HL-60/S4 treated with retinoic acid at 250 ng/mL for 4 days and 3 days (cell line): ENCODE results near the gene RBM20.

ENCODE experiments used
- in situ Hi-C: fragments of 300-500 bp; cut with MboI; formaldehyde crosslinking; loops from 2 replicates; pipeline ENCODE4 v1.7.0; 2022; ENCODE audit warnings: low sequenced_read_pairs

The RBM20 gene

DNA sequence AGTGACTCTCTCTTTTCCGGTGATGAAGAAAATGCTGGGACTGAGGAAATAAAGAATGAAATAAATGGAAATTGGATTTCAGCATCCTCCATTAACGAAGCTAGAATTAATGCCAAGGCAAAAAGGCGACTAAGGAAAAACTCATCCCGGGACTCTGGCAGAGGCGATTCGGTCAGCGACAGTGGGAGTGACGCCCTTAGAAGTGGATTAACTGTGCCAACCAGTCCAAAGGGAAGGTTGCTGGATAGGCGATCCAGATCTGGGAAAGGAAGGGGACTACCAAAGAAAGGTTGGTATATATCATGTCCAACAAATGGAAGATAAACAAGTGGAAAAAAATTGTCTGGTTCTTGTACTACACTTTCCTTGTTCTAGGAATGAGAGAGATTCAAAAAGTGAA, 237.1 kb downstream of the RBM20 start:
- in situ Hi-C loops = loop anchor here (25.0 kb wide), 1 partner anchor 269 kb away; no protein-coding TSS in a partner anchor

DNA sequence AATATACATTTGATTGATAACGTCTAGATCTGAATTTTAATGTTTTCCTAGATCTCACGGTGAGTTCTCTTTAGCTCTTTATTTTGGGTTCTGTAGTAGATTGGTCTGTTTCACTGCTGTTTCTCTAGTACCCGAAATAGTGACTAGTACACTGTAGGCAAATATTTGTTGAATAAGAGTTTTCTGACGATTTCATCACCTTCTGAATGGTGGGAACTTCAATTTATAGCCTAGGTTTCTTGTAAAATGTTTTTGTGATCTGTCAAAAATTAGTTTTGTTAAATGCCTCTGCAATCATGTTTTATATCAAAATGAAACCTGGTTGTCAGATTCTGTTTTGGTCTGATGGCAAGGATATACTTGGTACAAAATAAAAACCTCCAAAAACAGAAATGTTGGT, 237.8 kb downstream of the RBM20 start:
- in situ Hi-C loops = loop anchor here (25.0 kb wide), 1 partner anchor 270 kb away; no protein-coding TSS in a partner anchor

DNA sequence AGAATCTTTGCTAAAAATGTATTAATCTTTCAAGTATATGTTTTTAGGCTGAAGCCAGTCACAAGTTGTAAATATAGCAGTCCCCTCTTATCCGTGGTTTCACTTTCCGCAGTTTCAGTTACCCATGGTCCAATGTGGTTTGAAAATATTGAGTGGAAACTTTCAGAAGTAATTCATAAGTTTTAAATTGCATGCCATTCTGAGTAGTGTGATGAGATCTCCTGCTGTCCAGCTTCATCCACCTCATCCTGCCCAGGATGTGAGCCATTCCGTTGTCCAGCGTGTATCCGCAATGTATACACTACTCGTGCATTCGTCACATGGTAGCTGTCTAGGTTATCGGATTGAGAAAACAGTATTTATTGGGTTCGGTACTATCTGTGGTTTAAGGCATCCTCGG, 239.8 kb downstream of the RBM20 start:
- in situ Hi-C loops = loop anchor here (25.0 kb wide), 1 partner anchor 272 kb away; no protein-coding TSS in a partner anchor

DNA sequence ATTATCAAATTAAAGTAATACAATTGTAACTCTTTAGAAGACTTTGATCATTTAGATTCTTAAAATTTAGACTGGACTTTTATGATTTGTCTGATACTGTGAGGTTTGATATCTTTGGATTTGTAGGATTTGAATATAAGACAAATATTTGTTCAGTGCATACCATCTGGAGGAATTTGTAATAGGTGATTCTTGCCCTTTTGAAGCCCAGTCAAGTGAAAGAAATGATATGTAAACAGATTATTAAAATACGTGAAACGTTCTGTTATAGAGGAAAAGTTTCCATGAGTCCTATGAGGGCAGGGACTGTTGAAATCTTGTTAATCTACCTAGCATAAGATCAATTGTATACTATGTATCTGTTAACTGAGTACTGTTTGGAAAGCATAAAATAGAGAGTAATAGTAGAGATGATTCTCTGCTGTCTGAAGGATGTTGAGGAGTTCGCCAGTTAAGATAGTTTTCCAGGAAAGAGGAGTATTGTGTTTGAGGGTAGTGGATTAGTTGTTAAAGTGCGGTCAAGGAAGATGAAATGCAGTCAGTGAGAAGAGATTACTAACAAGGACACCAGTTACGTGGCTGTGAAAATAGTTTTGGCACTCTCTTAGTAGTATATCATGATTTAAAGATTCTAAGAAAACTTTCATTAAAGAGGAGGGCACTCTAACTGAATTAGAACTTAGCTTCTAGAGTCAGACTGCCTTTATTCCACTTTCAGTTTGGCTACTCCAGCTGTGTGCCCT, 242.0 kb downstream of the RBM20 start:
- in situ Hi-C loops = loop anchor here (25.0 kb wide), 1 partner anchor 274 kb away; no protein-coding TSS in a partner anchor

DNA sequence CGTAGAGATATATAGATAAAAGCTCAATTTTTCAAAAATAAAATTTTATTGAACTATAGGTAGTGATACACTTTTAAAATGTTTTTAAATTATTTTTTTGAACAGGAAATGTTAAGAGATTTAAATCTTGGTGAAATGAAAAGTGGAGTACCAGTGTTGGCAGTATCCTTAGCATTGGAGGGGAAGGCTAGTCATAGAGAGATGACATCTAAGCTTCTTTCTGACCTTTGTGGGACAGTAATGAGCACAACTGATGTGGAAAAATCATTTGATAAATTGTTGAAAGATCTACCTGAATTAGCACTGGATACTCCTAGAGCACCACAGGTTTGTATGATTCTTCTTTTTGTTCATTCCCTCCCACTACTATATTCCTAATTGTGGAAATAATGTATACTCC, 243.4 kb downstream of the RBM20 start:
- in situ Hi-C loops = loop anchor here (25.0 kb wide), 1 partner anchor 275 kb away; no protein-coding TSS in a partner anchor
